ENCODE results near the gene SYNM. TPM values are rescaled to one million over a fixed set of nuclear protein-coding genes. Genes with fewer than 3 reads are reported as not detected.
A peak's percentile ranks its signal among the peaks of the same experiment; 100 is the strongest.

Gene SYNM
- total RNA-seq, 1 experiment from 2014 or later = 1.9 TPM

- H3K27ac ChIP-seq (ENCODE audit: insufficient read length, low read depth, low read length) = no peak overlapping the region
- no peaks in the 10 kb centered on the region for H3K79me2 ChIP-seq (ENCODE audit: insufficient read depth, low read length)
- H3K4me1 Mint-ChIP-seq = no peaks in the 10 kb centered on the region
- no peak overlapping the region for H2AK5ac ChIP-seq (ENCODE audit: insufficient read length, low read length)
- H3K23ac ChIP-seq (ENCODE audit: insufficient read length, low read depth, low read length) = no peak overlapping the region
- WGBS (ENCODE audit: extremely low coverage, insufficient read length, low lambda C conversion rate) = no CpG with 5 or more reads among the region's 15 CpGs
- DNase-seq = no peak
- no peak overlapping the region for H3K4me2 ChIP-seq (ENCODE audit: insufficient read depth, insufficient read length, low read length)
- no peak overlapping the region for H3K9ac ChIP-seq (ENCODE audit: extremely low read depth, insufficient read length, low read length)
- no peaks in the 10 kb centered on the region for H3K9me3 ChIP-seq (ENCODE audit: control insufficient read depth, low read depth, low read length)
- no peaks in the 10 kb centered on the region for H4K20me1 ChIP-seq (ENCODE audit: control insufficient read depth, insufficient read depth, insufficient read length)
- no peaks in the 10 kb centered on the region for H3K9me3 Mint-ChIP-seq
- no peak overlapping the region for H4K91ac ChIP-seq (ENCODE audit: insufficient read length, low read depth, low read length)
- H2BK120ac ChIP-seq (ENCODE audit: low read depth, low read length, poor library complexity, severe bottlenecking) = no peak overlapping the region
- no peak overlapping the region for H4K8ac ChIP-seq (replicated peaks; ENCODE audit: insufficient read length, low read depth, low read length)
- no peaks in the 10 kb centered on the region for H3K27me3 ChIP-seq (ENCODE audit: insufficient read depth, low read length)
- H3K4ac ChIP-seq (ENCODE audit: low read depth, low read length) = no peak overlapping the region
- no peak overlapping the region for H2BK5ac ChIP-seq (ENCODE audit: insufficient read length, low read length)
- no peaks in the 10 kb centered on the region for H3K23me2 ChIP-seq (ENCODE audit: insufficient read length, low read depth, low read length, poor library complexity, severe bottlenecking)
- H3K18ac ChIP-seq (ENCODE audit: insufficient read length, low read depth, low read length) = no peak overlapping the region
- H2BK12ac ChIP-seq (ENCODE audit: insufficient read length, low read depth, low read length) = no peak overlapping the region
- H2AFZ ChIP-seq (ENCODE audit: low read length) = no peak overlapping the region
- H3T11ph ChIP-seq (ENCODE audit: low read length) = no peak overlapping the region
- peaks cover 0 to 24% (median 5%) of the 10 kb centered on the region in 3 experiments; a peak in 5 of 7 replicates for H3K36me3 Mint-ChIP-seq (ENCODE audit: insufficient read depth in 1 of 3, low read depth in 3 of 3)
- H3K27ac Mint-ChIP-seq = peak overlapping the region in 2 of 3 experiments; percentile 10 to 61; a peak in 2 of 7 replicates
- no peak overlapping the region for H3K4me3 Mint-ChIP-seq
- H3K14ac ChIP-seq (ENCODE audit: insufficient read depth, low read length) = no peak overlapping the region
- H4K5ac ChIP-seq (ENCODE audit: insufficient read length, low read depth, low read length) = no peak overlapping the region
- H2BK20ac ChIP-seq (ENCODE audit: low read depth, low read length, poor library complexity, severe bottlenecking) = no peak overlapping the region
- no peaks in the 10 kb centered on the region for H3K79me1 ChIP-seq (ENCODE audit: insufficient read depth, low read depth, low read length, poor library complexity, severe bottlenecking)
- H3K56ac ChIP-seq (ENCODE audit: insufficient read length, low read depth, low read length) = no peak overlapping the region
- no peak overlapping the region for H2BK15ac ChIP-seq (ENCODE audit: low read depth, low read length)
- H3K4me1 ChIP-seq (ENCODE audit: insufficient read depth, low read length) = no peaks in the 10 kb centered on the region
- TF ChIP-seq CTCF (conservative IDR thresholded peaks at IDR 0.05) = no peak
- no peaks in the 10 kb centered on the region for H3K27me3 Mint-ChIP-seq (ENCODE audit: low read depth)
Measured at GRCh38 chr15:99174567-99175395, 69.9 kb downstream of the SYNM start.

All from H9 (cell line).